ENCODE results near the gene RNF213. TPM values are rescaled to one million over a fixed set of nuclear protein-coding genes. Genes with fewer than 3 reads are reported as not detected.
"Not testable (repeated sequence)": the region's sequence is repeated elsewhere in the genome, so short reads cannot be mapped to it uniquely, and the experiment has no call there.

The RNF213 gene
- total and polyA plus RNA-seq, 7 donors, result 7.8 to 138 (median 50.4) TPM

- 85 to 86% methylated on average over 16 of the region's 16 CpGs for WGBS, 2 donors
- TF ChIP-seq CTCF (IDR thresholded peaks at IDR 0.05), result no peak
- TF ChIP-seq EP300 (IDR thresholded peaks at IDR 0.05), result no peak
- no peak for TF ChIP-seq POLR2AphosphoS5 (IDR thresholded peaks at IDR 0.05)
- TF ChIP-seq POLR2A (IDR thresholded peaks at IDR 0.05), result no peak
- peaks cover 23 to 92% (median 64%) of the 10 kb centered on the region in 4 donors for H3K36me3 ChIP-seq
- H3K27ac ChIP-seq, result peak overlapping the region in 1 of 4 donors; percentile 41
- no peaks in the 10 kb centered on the region for H3K27me3 ChIP-seq
- peaks cover 0 to 3% (median 1%) of the 10 kb centered on the region in 4 donors for H3K9me3 ChIP-seq
- intact Hi-C loops (cut with DNase I), result no loop called here
- H3K4me3 ChIP-seq, result no peak overlapping the region
- DNase-seq, result peak; percentile 28
- H3K4me1 ChIP-seq, result no peaks in the 10 kb centered on the region
Observed at GRCh38 chr17:80308692-80309517, 48.3 kb downstream of the RNF213 start.

GRCh38 chr17:80311216-80311827 is 50.7 kb downstream of the RNF213 start:
- Histone ChIP-seq H3K9me3 (no peaks in the 10 kb centered on the region), H3K4me3 (no peak overlapping the region), H3K36me3 (peaks cover 18 to 74% (median 44%) of the 10 kb centered on the region in 4 donors), H3K27me3 (no peaks in the 10 kb centered on the region), H3K27ac (no peak overlapping the region), H3K4me1 (no peaks in the 10 kb centered on the region)
- DNase-seq, result no peak
- no peak for TF ChIP-seq POLR2AphosphoS5 (IDR thresholded peaks at IDR 0.05)
- intact Hi-C loops (cut with DNase I), result no loop called here
- WGBS, 2 donors, result 95 to 96% methylated on average over 22 of the region's 22 CpGs

GRCh38 chr17:80312621-80313135 is 52.0 kb downstream of the RNF213 start:
- intact Hi-C loops (cut with DNase I), result no loop called here
- Histone ChIP-seq H3K27me3 (no peaks in the 10 kb centered on the region), H3K9me3 (no peaks in the 10 kb centered on the region), H3K27ac (no peak overlapping the region), H3K4me1 (peaks cover 0 to 9% (median 4%) of the 10 kb centered on the region in 4 donors), H3K36me3 (peaks cover 18 to 73% (median 43%) of the 10 kb centered on the region in 4 donors), H3K4me3 (no peak overlapping the region)
- DNase-seq, result no peak
- WGBS, 2 donors, result 98% methylated on average over 12 of the region's 12 CpGs
- no peak for TF ChIP-seq POLR2A (IDR thresholded peaks at IDR 0.05)
- TF ChIP-seq CTCF (IDR thresholded peaks at IDR 0.05), result no peak
- TF ChIP-seq POLR2AphosphoS5 (IDR thresholded peaks at IDR 0.05), result no peak
- TF ChIP-seq EP300 (IDR thresholded peaks at IDR 0.05), result no peak

- intact Hi-C loops (cut with DNase I), result no loop called here
- Histone ChIP-seq H3K36me3 (peaks cover 18 to 73% (median 43%) of the 10 kb centered on the region in 4 donors), H3K27ac (no peak overlapping the region), H3K27me3 (no peaks in the 10 kb centered on the region), H3K4me1 (peaks cover 0 to 14% (median 4%) of the 10 kb centered on the region in 4 donors), H3K4me3 (no peak overlapping the region), H3K9me3 (no peaks in the 10 kb centered on the region)
- DNase-seq, result no peak
- WGBS, 2 donors, result 97 to 99% methylated on average over 6 of the region's 6 CpGs
- TF ChIP-seq EP300 (IDR thresholded peaks at IDR 0.05) (no peak), POLR2A (IDR thresholded peaks at IDR 0.05) (no peak), CTCF (IDR thresholded peaks at IDR 0.05) (no peak), POLR2AphosphoS5 (IDR thresholded peaks at IDR 0.05) (no peak)
Observed at GRCh38 chr17:80313160-80313829, 52.6 kb downstream of the RNF213 start.

- Histone ChIP-seq H3K4me1 (peaks cover 0 to 14% (median 4%) of the 10 kb centered on the region in 4 donors), H3K36me3 (peaks cover 18 to 70% (median 44%) of the 10 kb centered on the region in 4 donors)
- WGBS, 2 donors, result 97 to 100% methylated on average over 1 of the region's 1 CpG
- H3K9me3 ChIP-seq; H3K27ac ChIP-seq; DNase-seq; H3K4me3 ChIP-seq; intact Hi-C loops (cut with DNase I); H3K27me3 ChIP-seq: not testable (repeated sequence)
Observed at GRCh38 chr17:80313946-80314345, 53.3 kb downstream of the RNF213 start.
